Measurements from ENCODE around the gene PGRMC2. TPM values are rescaled to one million over a fixed set of nuclear protein-coding genes. Genes with fewer than 3 reads are reported as not detected.

PGRMC2 gene, protein sequence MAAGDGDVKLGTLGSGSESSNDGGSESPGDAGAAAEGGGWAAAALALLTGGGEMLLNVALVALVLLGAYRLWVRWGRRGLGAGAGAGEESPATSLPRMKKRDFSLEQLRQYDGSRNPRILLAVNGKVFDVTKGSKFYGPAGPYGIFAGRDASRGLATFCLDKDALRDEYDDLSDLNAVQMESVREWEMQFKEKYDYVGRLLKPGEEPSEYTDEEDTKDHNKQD
- total RNA-seq (10 to 100 TPM; 65.6 to 74.8 TPM), polyA plus RNA-seq (10 to 100 TPM; 49.0 to 53.5 TPM)
- long read RNA-seq, donor 1, transcript PGRMC2-208 (3 exons, 3,783 nt): major isoform, 9 of 18 reads
- long read RNA-seq, donor 1, transcript PGRMC2-202 (2 exons, 2,858 nt): minor isoform, 5 of 18 reads
- long read RNA-seq, donor 1, partial matches to known transcripts: 0 of 18 reads
- long read RNA-seq, donor 1, other reads (novel, unspliced or antisense): 3 of 18 reads
- long read RNA-seq, donor 2, transcript PGRMC2-208 (3 exons, 3,783 nt): major isoform, 25 of 29 reads
- long read RNA-seq, donor 2, partial matches to known transcripts: 0 of 29 reads
- long read RNA-seq, donor 2, other reads (novel, unspliced or antisense): 1 of 29 reads

DNA sequence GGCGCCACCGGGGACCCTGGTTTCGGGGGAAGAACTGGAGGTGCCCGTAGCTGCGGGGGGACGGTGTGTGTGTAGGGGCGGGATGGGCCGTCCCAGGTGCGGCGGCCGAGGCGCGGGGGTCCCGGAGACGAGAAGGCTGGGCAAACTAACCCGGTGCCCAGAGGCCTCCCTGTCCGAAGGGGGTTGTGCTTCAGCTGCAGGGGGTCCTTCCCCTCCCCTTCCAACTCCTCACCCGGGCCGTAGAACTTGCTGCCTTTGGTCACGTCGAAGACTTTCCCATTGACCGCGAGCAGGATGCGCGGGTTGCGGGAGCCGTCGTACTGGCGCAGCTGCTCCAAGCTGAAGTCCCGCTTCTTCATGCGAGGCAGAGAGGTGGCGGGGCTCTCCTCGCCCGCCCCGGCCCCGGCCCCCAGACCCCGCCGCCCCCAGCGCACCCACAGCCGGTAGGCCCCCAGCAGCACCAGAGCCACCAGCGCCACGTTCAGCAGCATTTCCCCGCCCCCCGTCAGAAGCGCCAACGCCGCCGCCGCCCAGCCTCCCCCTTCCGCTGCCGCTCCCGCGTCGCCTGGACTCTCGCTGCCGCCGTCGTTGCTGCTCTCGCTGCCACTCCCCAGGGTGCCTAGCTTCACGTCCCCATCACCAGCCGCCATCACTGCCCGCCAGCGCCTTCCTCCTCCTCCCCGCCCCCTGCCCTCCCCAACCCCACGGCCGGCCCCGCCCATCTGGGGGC is at the start of gene PGRMC2:
Gene PGRMC2 (minus strand): TSS at position 673 of the 730 bp plus-strand sequence. CDS start 23 bp downstream, at position 650.
- no peaks in the 10 kb centered on the region for H3K4me1 ChIP-seq (ENCODE audit: control insufficient read depth in 1 of 2, insufficient read depth in 2 of 2, low read length in 2 of 2)
- DNase-seq (no peak), ATAC-seq (ENCODE audit: low FRiP score) (peak; percentile 8)
- 0% methylated on average over 45 to 67 of the region's 67 CpGs for WGBS, 2 donors
- H3K9me3 ChIP-seq (ENCODE audit: control insufficient read depth, low read length): no peaks in the 10 kb centered on the region
- intact Hi-C loops (cut with DNase I): loop anchor here (5.0 to 10.0 kb wide), 5 partner anchors 65 to 805 kb away; partner anchors contain the start of gene SCLT1 (in 1 of the 2)
- H3K4me3 ChIP-seq (ENCODE audit: low read length in 2 of 2): peak within 1 kb of the TSS; percentile 66 to 68
- no peaks in the 10 kb centered on the region for H3K36me3 ChIP-seq (ENCODE audit: control insufficient read depth in 1 of 2, insufficient read depth in 2 of 2, low read length in 1 of 2)
- H3K27ac ChIP-seq (ENCODE audit: low read depth in 1 of 2, low read length in 2 of 2): peak within 1 kb of the TSS; percentile 61 to 80
- H3K27me3 ChIP-seq (ENCODE audit: control insufficient read depth in 1 of 2, insufficient read depth in 2 of 2, low read length in 1 of 2): no peaks in the 10 kb centered on the region

DNA sequence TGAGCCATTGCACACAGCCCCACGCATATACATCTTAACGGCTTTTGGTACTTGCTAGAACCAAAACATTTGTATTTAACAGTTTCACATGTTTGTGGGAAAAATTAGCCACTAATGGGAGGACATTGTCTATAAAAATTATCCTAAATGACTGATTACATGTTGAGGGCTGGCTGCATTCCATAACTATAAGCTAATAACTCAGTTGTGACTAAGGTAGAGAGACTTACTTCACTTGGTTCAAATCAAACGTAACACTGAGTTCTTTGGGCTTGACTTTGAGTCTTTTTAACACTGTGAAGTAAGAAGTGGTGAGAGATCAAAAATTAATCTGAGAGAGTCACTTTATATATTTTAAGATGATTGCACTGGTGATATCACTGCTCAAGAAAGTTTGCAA is 47.9 kb upstream of the PGRMC2 start:
- intact Hi-C loops (cut with DNase I): no loop called here
- ATAC-seq (ENCODE audit: low FRiP score) (no peak), DNase-seq (no peak)

GRCh38 chr4:128334256-128334655 is 46.6 kb upstream of the PGRMC2 start:
- Histone ChIP-seq H3K4me1 (ENCODE audit: control insufficient read depth in 1 of 2, insufficient read depth in 2 of 2, low read length in 2 of 2) (peaks cover 0 to 5% of the 10 kb centered on the region in 2 donors), H3K4me3 (ENCODE audit: low read length in 2 of 2) (no peak overlapping the region), H3K36me3 (ENCODE audit: control insufficient read depth in 1 of 2, insufficient read depth in 2 of 2, low read length in 1 of 2) (no peaks in the 10 kb centered on the region), H3K27me3 (ENCODE audit: control insufficient read depth in 1 of 2, insufficient read depth in 2 of 2, low read length in 1 of 2) (no peaks in the 10 kb centered on the region), H3K27ac (ENCODE audit: low read depth in 1 of 2, low read length in 2 of 2) (no peak overlapping the region), H3K9me3 (ENCODE audit: control insufficient read depth, low read length) (no peaks in the 10 kb centered on the region)
- intact Hi-C loops (cut with DNase I): no loop called here
- ATAC-seq (ENCODE audit: low FRiP score) (no peak), DNase-seq (no peak)
- 71 to 72% methylated on average over 2 of the region's 2 CpGs for WGBS, 2 donors

More for the DNA sequence above, 47.9 kb upstream of the PGRMC2 start:
- H3K36me3 ChIP-seq (ENCODE audit: control insufficient read depth in 1 of 2, insufficient read depth in 2 of 2, low read length in 1 of 2): no peaks in the 10 kb centered on the region
- H3K27me3 ChIP-seq (ENCODE audit: control insufficient read depth in 1 of 2, insufficient read depth in 2 of 2, low read length in 1 of 2): no peaks in the 10 kb centered on the region
- H3K4me3 ChIP-seq (ENCODE audit: low read length in 2 of 2): no peak overlapping the region
- 82 to 83% methylated on average over 3 of the region's 3 CpGs for WGBS, 2 donors
- no peak overlapping the region for H3K27ac ChIP-seq (ENCODE audit: low read depth in 1 of 2, low read length in 2 of 2)
- H3K9me3 ChIP-seq (ENCODE audit: control insufficient read depth, low read length): no peaks in the 10 kb centered on the region
- H3K4me1 ChIP-seq (ENCODE audit: control insufficient read depth in 1 of 2, insufficient read depth in 2 of 2, low read length in 2 of 2): peaks cover 0 to 2% of the 10 kb centered on the region in 2 donors

- Histone ChIP-seq H3K9me3 (ENCODE audit: control insufficient read depth, low read length) (no peaks in the 10 kb centered on the region), H3K4me1 (ENCODE audit: control insufficient read depth in 1 of 2, insufficient read depth in 2 of 2, low read length in 2 of 2) (peaks cover 0 to 5% of the 10 kb centered on the region in 2 donors), H3K27ac (ENCODE audit: low read depth in 1 of 2, low read length in 2 of 2) (no peak overlapping the region), H3K27me3 (ENCODE audit: control insufficient read depth in 1 of 2, insufficient read depth in 2 of 2, low read length in 1 of 2) (no peaks in the 10 kb centered on the region), H3K4me3 (ENCODE audit: low read length in 2 of 2) (no peak overlapping the region), H3K36me3 (ENCODE audit: control insufficient read depth in 1 of 2, insufficient read depth in 2 of 2, low read length in 1 of 2) (no peaks in the 10 kb centered on the region)
- WGBS, 2 donors: 84 to 86% methylated on average over 6 of the region's 6 CpGs
- intact Hi-C loops (cut with DNase I): no loop called here
- ATAC-seq (ENCODE audit: low FRiP score) (no peak), DNase-seq (no peak)
Measured at GRCh38 chr4:128333309-128334018, 45.9 kb upstream of the PGRMC2 start.

GRCh38 chr4:128332081-128332480 is 44.5 kb upstream of the PGRMC2 start:
- Histone ChIP-seq H3K27me3 (ENCODE audit: control insufficient read depth in 1 of 2, insufficient read depth in 2 of 2, low read length in 1 of 2) (no peaks in the 10 kb centered on the region), H3K36me3 (ENCODE audit: control insufficient read depth in 1 of 2, insufficient read depth in 2 of 2, low read length in 1 of 2) (no peaks in the 10 kb centered on the region), H3K9me3 (ENCODE audit: control insufficient read depth, low read length) (no peaks in the 10 kb centered on the region), H3K27ac (ENCODE audit: low read depth in 1 of 2, low read length in 2 of 2) (no peak overlapping the region), H3K4me1 (ENCODE audit: control insufficient read depth in 1 of 2, insufficient read depth in 2 of 2, low read length in 2 of 2) (peaks cover 0 to 5% of the 10 kb centered on the region in 2 donors), H3K4me3 (ENCODE audit: low read length in 2 of 2) (no peak overlapping the region)
- intact Hi-C loops (cut with DNase I): no loop called here
- DNase-seq: no peak
- no peak for ATAC-seq (ENCODE audit: low FRiP score)

DNA sequence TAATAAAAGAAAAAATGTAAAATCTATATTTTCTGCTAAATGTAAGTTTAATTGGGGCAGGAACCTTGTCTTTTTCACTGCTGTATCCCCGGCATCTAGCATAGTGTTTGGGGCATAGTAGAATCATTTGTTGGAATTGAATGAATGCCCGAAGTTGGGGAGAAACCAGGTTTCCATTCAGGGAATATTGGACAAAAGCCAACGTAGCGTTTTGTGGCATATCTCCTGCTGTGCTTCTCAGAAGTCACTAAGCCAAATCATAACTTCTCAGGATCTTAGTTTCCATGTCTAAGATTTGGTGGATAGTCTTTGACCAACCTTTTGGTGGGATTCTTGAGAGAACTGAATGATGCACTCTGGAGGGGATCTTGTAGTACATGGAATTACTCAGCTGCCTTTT is 42.0 kb upstream of the PGRMC2 start:
- Histone ChIP-seq H3K9me3 (ENCODE audit: control insufficient read depth, low read length) (no peaks in the 10 kb centered on the region), H3K27me3 (ENCODE audit: control insufficient read depth in 1 of 2, insufficient read depth in 2 of 2, low read length in 1 of 2) (no peaks in the 10 kb centered on the region), H3K4me3 (ENCODE audit: low read length in 2 of 2) (no peak overlapping the region), H3K36me3 (ENCODE audit: control insufficient read depth in 1 of 2, insufficient read depth in 2 of 2, low read length in 1 of 2) (no peaks in the 10 kb centered on the region), H3K27ac (ENCODE audit: low read depth in 1 of 2, low read length in 2 of 2) (no peak overlapping the region), H3K4me1 (ENCODE audit: control insufficient read depth in 1 of 2, insufficient read depth in 2 of 2, low read length in 2 of 2) (peaks cover 0 to 5% of the 10 kb centered on the region in 2 donors)
- ATAC-seq (ENCODE audit: low FRiP score) (no peak), DNase-seq (no peak)
- intact Hi-C loops (cut with DNase I): no loop called here
- WGBS, 2 donors: 43 to 52% methylated on average over 4 of the region's 4 CpGs

DNA sequence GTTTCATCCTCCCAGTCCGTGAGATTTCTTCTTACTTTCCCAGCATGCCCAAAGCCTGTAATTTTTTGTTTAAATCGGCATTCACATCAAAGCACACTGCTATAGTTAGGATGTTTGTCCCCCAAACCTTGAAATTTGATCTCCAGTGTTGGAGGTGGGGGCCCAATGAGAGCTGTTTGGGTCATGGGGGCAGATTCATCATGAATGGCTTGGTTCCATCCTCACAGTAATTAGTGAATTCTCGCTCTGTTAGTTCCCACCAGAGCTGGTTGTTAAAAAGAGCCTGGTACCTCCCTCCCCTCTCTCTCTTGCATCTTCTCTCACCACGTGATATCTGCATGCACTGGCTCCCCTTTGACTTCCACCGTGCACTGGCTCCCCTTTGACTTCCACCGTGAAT is 40.5 kb upstream of the PGRMC2 start:
- Histone ChIP-seq H3K9me3 (ENCODE audit: control insufficient read depth, low read length) (no peaks in the 10 kb centered on the region), H3K27ac (ENCODE audit: low read depth in 1 of 2, low read length in 2 of 2) (no peak overlapping the region), H3K27me3 (ENCODE audit: control insufficient read depth in 1 of 2, insufficient read depth in 2 of 2, low read length in 1 of 2) (no peaks in the 10 kb centered on the region), H3K4me3 (ENCODE audit: low read length in 2 of 2) (no peak overlapping the region), H3K4me1 (ENCODE audit: control insufficient read depth in 1 of 2, insufficient read depth in 2 of 2, low read length in 2 of 2) (peaks cover 0 to 5% of the 10 kb centered on the region in 2 donors), H3K36me3 (ENCODE audit: control insufficient read depth in 1 of 2, insufficient read depth in 2 of 2, low read length in 1 of 2) (peaks cover 0 to 2% of the 10 kb centered on the region in 2 donors)
- WGBS, 2 donors: 84 to 85% methylated on average over 6 of the region's 6 CpGs
- ATAC-seq (ENCODE audit: low FRiP score) (no peak), DNase-seq (no peak)
- intact Hi-C loops (cut with DNase I): no loop called here

- Histone ChIP-seq H3K9me3 (ENCODE audit: control insufficient read depth, low read length) (no peaks in the 10 kb centered on the region), H3K27me3 (ENCODE audit: control insufficient read depth in 1 of 2, insufficient read depth in 2 of 2, low read length in 1 of 2) (no peaks in the 10 kb centered on the region), H3K27ac (ENCODE audit: low read depth in 1 of 2, low read length in 2 of 2) (no peak overlapping the region), H3K4me3 (ENCODE audit: low read length in 2 of 2) (no peak overlapping the region), H3K4me1 (ENCODE audit: control insufficient read depth in 1 of 2, insufficient read depth in 2 of 2, low read length in 2 of 2) (peaks cover 0 to 3% of the 10 kb centered on the region in 2 donors), H3K36me3 (ENCODE audit: control insufficient read depth in 1 of 2, insufficient read depth in 2 of 2, low read length in 1 of 2) (peaks cover 0 to 2% of the 10 kb centered on the region in 2 donors)
- intact Hi-C loops (cut with DNase I): no loop called here
- DNase-seq: no peak
- WGBS, 2 donors: 87 to 89% methylated on average over 1 of the region's 1 CpG
- ATAC-seq (ENCODE audit: low FRiP score): no peak
Measured at GRCh38 chr4:128323401-128323800, 35.8 kb upstream of the PGRMC2 start.

Measured in aorta (tissue), 5 donors.